HepG2 (cell line): ENCODE data around the gene COX6A2. TPM values are rescaled to one million over a fixed set of nuclear protein-coding genes. Genes with fewer than 3 reads are reported as not detected.

Experiments
- ATAC-seq: fragments of 200-7000 bp; cut with Tn5 transposase; 3 replicates; pipeline ENCODE4 v1.9.1; 2020; ENCODE audit warnings: mild to moderate bottlenecking, moderate library complexity
- BruUV-seq: library from RNA; stranded (reverse); fragments of 400-500 nt; replicated peaks from 2 replicates; lab custom pipeline; 2021; lab: Mats Ljungman, UMichigan
- CTCF ChIA-PET: fragments of 300-600 bp; formaldehyde crosslinking; extraction: SDS; loops from one replicate; lab custom pipeline; 2021; ENCODE audit warnings: low total read pairs, inconsistent platforms, low intra/inter-chr PET ratio; lab: Yijun Ruan, JAX
- POLR2A ChIA-PET: fragments of 350-600 bp; sonication (Branson Sonifier 250); formaldehyde crosslinking; loops from one replicate; lab custom pipeline; 2020; ENCODE audit warnings: antibody characterized with exemption, inconsistent platforms; lab: Yijun Ruan, JAX
- DNase-seq: peaks from one replicate; pipeline ENCODE4 v3.0.0-alpha.2; 2015; ENCODE audit warnings: low spot score
- FAIRE-seq: peaks from 3 replicates; lab custom pipeline; 2011; peaks lifted over from hg19 to GRCh38; lab: Jason Lieb, UNC
- H2AFZ ChIP-seq: one replicate; pipeline ENCODE4 v1.6.1; 2011; ENCODE audit warnings: low read length, inconsistent platforms
- H3K27ac ChIP-seq: fragments of 300-600 bp; 3 replicates; pipeline ENCODE4 v1.8.0; 2011; ENCODE audit warnings: mixed run types, mild to moderate bottlenecking, mixed read lengths, low read length, inconsistent platforms; ENCODE audit not compliant: insufficient read depth; ENCODE audit errors: extremely low read length
- H3K27me3 ChIP-seq, 2 experiments: fragments of 200-600 bp in 1 of 2; 2 replicates in 1 of 2; 3 replicates in 1 of 2; pipeline versions ENCODE4 v1.6.0 to v1.8.0; 2011; ENCODE audit warnings: low read length in 2 of 2, mild to moderate bottlenecking in 2 of 2, moderate library complexity in 2 of 2, inconsistent platforms in 1 of 2; ENCODE audit not compliant: insufficient read depth in 2 of 2, control insufficient read depth in 1 of 2
- H3K36me3 ChIP-seq, 2 experiments: fragments of 200-600 bp in 1 of 2; replicated peaks in 1 of 2; 2 replicates in 1 of 2; 3 replicates in 1 of 2; pipeline versions ENCODE4 v1.5.1 to v1.8.0; 2011; ENCODE audit warnings: low read length in 2 of 2, inconsistent platforms in 1 of 2; ENCODE audit not compliant: insufficient read depth in 2 of 2, control insufficient read depth in 1 of 2
- H3K4me1 ChIP-seq: 2 replicates; pipeline ENCODE4 v1.5.1; 2012; ENCODE audit warnings: low read length, inconsistent platforms; ENCODE audit not compliant: insufficient read depth
- H3K4me2 ChIP-seq: 2 replicates; pipeline ENCODE4 v1.6.0; 2011; ENCODE audit warnings: low read depth, low read length, inconsistent platforms
- H3K4me3 ChIP-seq, 3 experiments: fragments of 200-600 bp in 1 of 3; sonication (generic), shearing (Covaris generic) in 1 of 3; replicated peaks in 1 of 3; 2 replicates each; pipeline ENCODE4 v1.5.1; 2011 to 2016; ENCODE audit warnings: low read length in 3 of 3, inconsistent platforms in 2 of 3, low read depth in 2 of 3, mild to moderate bottlenecking in 2 of 3, control low read depth in 1 of 3, mixed read lengths in 1 of 3; ENCODE audit not compliant: insufficient read depth in 1 of 3
- H3K79me2 ChIP-seq: one replicate; pipeline ENCODE4 v1.6.1; 2011; ENCODE audit warnings: low read length, inconsistent platforms; ENCODE audit not compliant: insufficient read depth
- H3K9ac ChIP-seq: 2 replicates; pipeline ENCODE4 v1.6.0; 2011; ENCODE audit warnings: mild to moderate bottlenecking, low read depth, low read length, inconsistent platforms; ENCODE audit not compliant: insufficient read depth
- H3K9me3 ChIP-seq: 2 replicates; pipeline ENCODE4 v1.5.1; 2012; ENCODE audit warnings: mild to moderate bottlenecking, low read length
- H4K20me1 ChIP-seq: 2 replicates; pipeline ENCODE4 v1.6.0; 2011; ENCODE audit warnings: inconsistent platforms, mild to moderate bottlenecking, low read length, moderate library complexity; ENCODE audit not compliant: insufficient read depth
- FOSL2 ChIP-seq: sonication (generic); formaldehyde crosslinking; IDR thresholded peaks from 2 replicates; pipeline ENCODE4 v1.4.0; 2020; ENCODE audit warnings: missing genetic modification reagents
- WGBS: methylation state at CpG from one replicate; pipeline ENCODE4 v1.1.6; 2017; ENCODE audit warnings: low lambda C conversion rate; 5-methylcytosine and 5-hydroxymethylcytosine counted together
- in situ Hi-C: cut with HindIII; loops from 2 replicates; pipeline ENCODE4 v1.10.0; 2017; ENCODE audit warnings: low pct_unique_long_range_greater_than_20kb; ENCODE audit not compliant: extremely low pct_ligation_motif_present
- intact Hi-C: fragments of 100-400 bp; cut with micrococcal nuclease; formaldehyde crosslinking; loops from one replicate; pipeline ENCODE4 v1.10.0; 2022; ENCODE audit not compliant: unreplicated experiment
- polyA plus RNA-seq, 8 experiments: library from polyadenylated mRNA; depleted of rRNA in 3 of 8; stranded (reverse) in 7 of 8; unstranded in 1 of 8; fragments of >200 nt; fragmentation: Illumina TruSeq in 4 of 8; extraction: Trizol in 4 of 8; gene quantifications; 2 replicates each; pipeline versions ENCODE4 v1.2.1 to v1.2.3, GENCODE V29; 2011 to 2016; ENCODE audit warnings: low read depth in 4 of 8, missing spikeins in 1 of 8, mixed read lengths in 1 of 8; ENCODE audit not compliant: insufficient read depth in 1 of 8
- total RNA-seq, 5 experiments: library from RNA; depleted of rRNA; stranded (reverse); fragments of >200 nt; fragmentation: Illumina TruSeq; extraction: Trizol; gene quantifications; 2 replicates each; pipeline ENCODE4 v1.2.3, GENCODE V29; 2016; ENCODE audit warnings: low read depth in 1 of 5
- TF ChIP-seq, protein P1 (sequence below): fragments of 450-650 bp; IDR thresholded peaks from 2 replicates; pipeline ENCODE4 v1.6.1; 2016
- TF ChIP-seq, protein P2 (sequence below): sonication (generic); formaldehyde crosslinking; IDR thresholded peaks from 2 replicates; pipeline ENCODE4 v1.4.0; 2020; ENCODE audit warnings: low read depth, missing genetic modification reagents
- TF ChIP-seq, protein P3 (sequence below): sonication (generic); formaldehyde crosslinking; IDR thresholded peaks from 2 replicates; pipeline ENCODE4 v1.5.0; 2020; ENCODE audit warnings: missing genetic modification reagents

Gene COX6A2
- total and polyA plus RNA-seq, 2 of the 13 experiments (the other 11 are each of a cell fraction or from before 2014, with no cell fraction given) = not detected

DNA sequence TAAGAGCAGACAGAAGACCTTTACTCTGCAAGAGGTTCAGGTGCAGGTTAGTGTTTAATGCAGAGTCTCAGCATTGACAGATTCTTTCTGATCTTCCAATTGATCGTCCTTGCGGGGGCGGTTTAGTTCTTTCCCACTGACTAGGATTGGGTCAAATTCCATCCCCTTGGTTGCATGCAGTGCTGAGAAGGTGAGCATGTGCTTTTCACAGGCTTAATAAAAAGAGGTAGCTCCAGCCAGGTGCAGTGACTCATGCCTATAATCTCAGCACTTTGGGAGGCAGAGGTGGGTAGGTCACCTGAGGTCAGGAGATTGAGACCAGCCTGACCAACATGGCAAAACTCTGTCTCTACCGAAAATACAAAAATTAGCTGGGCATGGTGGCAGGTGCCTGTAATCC is 42.5 kb downstream of the COX6A2 start:
- ATAC-seq (no peak; the same call in 1 of the 3 replicates), DNase-seq (no peak), FAIRE-seq (no peak)
- Histone ChIP-seq H3K27ac (no peak overlapping the region), H3K27me3 (peaks cover 1 to 6% of the 10 kb centered on the region in 2 experiments; a peak in 2 of 5 replicates), H3K4me1 (peaks cover 9% of the 10 kb centered on the region), H3K79me2 (no peaks in the 10 kb centered on the region), H4K20me1 (no peaks in the 10 kb centered on the region), H3K4me3 (no peak overlapping the region), H3K36me3 (no peaks in the 10 kb centered on the region), H3K4me2 (no peak overlapping the region), H2AFZ (no peak overlapping the region), H3K9ac (no peak overlapping the region), H3K9me3 (no peaks in the 10 kb centered on the region)
- in situ Hi-C loops (no loop called here), intact Hi-C loops (no loop called here)
- TF ChIP-seq, protein P1, sequence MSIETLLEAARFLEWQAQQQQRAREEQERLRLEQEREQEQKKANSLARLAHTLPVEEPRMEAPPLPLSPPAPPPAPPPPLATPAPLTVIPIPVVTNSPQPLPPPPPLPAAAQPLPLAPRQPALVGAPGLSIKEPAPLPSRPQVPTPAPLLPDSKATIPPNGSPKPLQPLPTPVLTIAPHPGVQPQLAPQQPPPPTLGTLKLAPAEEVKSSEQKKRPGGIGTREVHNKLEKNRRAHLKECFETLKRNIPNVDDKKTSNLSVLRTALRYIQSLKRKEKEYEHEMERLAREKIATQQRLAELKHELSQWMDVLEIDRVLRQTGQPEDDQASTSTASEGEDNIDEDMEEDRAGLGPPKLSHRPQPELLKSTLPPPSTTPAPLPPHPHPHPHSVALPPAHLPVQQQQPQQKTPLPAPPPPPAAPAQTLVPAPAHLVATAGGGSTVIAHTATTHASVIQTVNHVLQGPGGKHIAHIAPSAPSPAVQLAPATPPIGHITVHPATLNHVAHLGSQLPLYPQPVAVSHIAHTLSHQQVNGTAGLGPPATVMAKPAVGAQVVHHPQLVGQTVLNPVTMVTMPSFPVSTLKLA = 0 out of 2 replicates have a peak, but pooled peaks have one; percentile 5
- peak; percentile 30; the same call in 1 of the 2 replicates for TF ChIP-seq FOSL2
- TF ChIP-seq, protein P2, sequence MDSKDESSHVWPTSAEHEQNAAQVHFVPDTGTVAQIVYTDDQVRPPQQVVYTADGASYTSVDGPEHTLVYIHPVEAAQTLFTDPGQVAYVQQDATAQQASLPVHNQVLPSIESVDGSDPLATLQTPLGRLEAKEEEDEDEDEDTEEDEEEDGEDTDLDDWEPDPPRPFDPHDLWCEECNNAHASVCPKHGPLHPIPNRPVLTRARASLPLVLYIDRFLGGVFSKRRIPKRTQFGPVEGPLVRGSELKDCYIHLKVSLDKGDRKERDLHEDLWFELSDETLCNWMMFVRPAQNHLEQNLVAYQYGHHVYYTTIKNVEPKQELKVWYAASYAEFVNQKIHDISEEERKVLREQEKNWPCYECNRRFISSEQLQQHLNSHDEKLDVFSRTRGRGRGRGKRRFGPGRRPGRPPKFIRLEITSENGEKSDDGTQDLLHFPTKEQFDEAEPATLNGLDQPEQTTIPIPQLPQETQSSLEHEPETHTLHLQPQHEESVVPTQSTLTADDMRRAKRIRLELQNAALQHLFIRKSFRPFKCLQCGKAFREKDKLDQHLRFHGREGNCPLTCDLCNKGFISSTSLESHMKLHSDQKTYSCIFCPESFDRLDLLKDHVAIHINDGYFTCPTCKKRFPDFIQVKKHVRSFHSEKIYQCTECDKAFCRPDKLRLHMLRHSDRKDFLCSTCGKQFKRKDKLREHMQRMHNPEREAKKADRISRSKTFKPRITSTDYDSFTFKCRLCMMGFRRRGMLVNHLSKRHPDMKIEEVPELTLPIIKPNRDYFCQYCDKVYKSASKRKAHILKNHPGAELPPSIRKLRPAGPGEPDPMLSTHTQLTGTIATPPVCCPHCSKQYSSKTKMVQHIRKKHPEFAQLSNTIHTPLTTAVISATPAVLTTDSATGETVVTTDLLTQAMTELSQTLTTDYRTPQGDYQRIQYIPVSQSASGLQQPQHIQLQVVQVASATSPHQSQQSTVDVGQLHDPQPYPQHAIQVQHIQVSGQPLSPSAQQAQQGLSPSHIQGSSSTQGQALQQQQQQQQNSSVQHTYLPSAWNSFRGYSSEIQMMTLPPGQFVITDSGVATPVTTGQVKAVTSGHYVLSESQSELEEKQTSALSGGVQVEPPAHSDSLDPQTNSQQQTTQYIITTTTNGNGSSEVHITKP (CRISPR knock-in tag) = no peak
- TF ChIP-seq, protein P3, sequence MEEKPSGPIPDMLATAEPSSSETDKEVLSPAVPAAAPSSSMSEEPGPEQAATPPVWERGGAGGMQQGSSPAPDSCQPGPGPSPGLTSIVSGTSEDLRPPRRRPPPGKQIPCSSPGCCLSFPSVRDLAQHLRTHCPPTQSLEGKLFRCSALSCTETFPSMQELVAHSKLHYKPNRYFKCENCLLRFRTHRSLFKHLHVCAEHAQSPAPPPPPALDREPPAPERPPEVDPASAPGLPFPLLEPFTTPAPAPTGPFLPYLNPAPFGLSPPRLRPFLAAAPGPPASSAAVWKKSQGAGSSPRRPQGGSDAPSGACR (CRISPR knock-in tag) = no peak
- POLR2A ChIA-PET = no interaction called here
- CTCF ChIA-PET = no interaction called here
- BruUV-seq = no TSS peak
- WGBS = 2% methylated on average over 4 of the region's 4 CpGs
